Measurements from ENCODE around the gene CSPG5.

DNA sequence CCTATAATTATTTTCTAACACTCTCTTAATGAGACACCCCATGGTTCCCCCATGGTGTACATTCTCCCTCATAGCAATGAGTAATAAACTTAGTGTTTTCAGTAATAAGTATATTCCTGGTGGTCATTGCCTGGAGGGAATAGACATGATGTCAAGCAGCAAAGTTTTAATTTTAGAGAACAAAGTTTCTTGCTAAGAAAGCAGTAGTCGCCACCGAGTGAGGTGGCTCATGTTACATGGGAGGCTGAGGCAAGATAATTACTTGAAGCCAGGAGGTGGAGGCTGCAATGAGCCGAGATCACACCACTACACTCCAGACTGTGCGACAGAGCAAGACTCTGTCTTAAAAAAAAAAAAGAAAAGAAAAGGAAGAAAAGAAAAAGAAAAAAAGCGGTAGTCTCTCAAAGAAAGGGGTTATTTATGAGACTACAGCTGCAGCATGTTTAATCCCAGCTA, 62.8 kb downstream of the CSPG5 start:
- TF ChIP-seq, protein P1, sequence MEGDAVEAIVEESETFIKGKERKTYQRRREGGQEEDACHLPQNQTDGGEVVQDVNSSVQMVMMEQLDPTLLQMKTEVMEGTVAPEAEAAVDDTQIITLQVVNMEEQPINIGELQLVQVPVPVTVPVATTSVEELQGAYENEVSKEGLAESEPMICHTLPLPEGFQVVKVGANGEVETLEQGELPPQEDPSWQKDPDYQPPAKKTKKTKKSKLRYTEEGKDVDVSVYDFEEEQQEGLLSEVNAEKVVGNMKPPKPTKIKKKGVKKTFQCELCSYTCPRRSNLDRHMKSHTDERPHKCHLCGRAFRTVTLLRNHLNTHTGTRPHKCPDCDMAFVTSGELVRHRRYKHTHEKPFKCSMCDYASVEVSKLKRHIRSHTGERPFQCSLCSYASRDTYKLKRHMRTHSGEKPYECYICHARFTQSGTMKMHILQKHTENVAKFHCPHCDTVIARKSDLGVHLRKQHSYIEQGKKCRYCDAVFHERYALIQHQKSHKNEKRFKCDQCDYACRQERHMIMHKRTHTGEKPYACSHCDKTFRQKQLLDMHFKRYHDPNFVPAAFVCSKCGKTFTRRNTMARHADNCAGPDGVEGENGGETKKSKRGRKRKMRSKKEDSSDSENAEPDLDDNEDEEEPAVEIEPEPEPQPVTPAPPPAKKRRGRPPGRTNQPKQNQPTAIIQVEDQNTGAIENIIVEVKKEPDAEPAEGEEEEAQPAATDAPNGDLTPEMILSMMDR (IDR thresholded peaks at IDR 0.05; ENCODE audit: poor library complexity, severe bottlenecking): no peak
- no peak for TF ChIP-seq RAD21 (conservative IDR thresholded peaks at IDR 0.05)
